ENCODE data around the gene APBB2.

Gene APBB2

DNA sequence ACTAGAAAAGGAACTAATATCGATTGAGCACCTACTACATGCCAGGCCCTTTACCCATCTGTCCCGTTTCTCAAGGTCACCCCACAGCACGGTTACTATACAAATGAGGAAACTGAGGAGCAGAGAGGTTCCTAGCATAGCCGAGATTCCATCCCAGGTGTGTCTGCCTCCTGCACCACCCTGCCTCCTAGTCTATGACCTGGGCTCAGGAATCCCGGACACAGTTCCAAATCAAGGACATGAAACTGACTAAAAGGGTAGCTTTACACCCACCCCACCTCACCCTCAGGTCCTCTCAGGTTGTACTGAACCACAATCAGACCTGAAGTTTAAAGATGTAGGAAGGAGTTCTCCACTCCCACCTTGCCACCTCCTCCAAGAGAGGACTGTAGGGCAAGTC, 55.6 kb downstream of the APBB2 start:
- no peak for FAIRE-seq
- DNase-seq (ENCODE audit: insufficient read length, low spot score) = no peak
- TF ChIP-seq, protein P1, sequence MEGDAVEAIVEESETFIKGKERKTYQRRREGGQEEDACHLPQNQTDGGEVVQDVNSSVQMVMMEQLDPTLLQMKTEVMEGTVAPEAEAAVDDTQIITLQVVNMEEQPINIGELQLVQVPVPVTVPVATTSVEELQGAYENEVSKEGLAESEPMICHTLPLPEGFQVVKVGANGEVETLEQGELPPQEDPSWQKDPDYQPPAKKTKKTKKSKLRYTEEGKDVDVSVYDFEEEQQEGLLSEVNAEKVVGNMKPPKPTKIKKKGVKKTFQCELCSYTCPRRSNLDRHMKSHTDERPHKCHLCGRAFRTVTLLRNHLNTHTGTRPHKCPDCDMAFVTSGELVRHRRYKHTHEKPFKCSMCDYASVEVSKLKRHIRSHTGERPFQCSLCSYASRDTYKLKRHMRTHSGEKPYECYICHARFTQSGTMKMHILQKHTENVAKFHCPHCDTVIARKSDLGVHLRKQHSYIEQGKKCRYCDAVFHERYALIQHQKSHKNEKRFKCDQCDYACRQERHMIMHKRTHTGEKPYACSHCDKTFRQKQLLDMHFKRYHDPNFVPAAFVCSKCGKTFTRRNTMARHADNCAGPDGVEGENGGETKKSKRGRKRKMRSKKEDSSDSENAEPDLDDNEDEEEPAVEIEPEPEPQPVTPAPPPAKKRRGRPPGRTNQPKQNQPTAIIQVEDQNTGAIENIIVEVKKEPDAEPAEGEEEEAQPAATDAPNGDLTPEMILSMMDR (IDR thresholded peaks at IDR 0.05; ENCODE audit: insufficient read depth, missing control alignments) = no peak

DNA sequence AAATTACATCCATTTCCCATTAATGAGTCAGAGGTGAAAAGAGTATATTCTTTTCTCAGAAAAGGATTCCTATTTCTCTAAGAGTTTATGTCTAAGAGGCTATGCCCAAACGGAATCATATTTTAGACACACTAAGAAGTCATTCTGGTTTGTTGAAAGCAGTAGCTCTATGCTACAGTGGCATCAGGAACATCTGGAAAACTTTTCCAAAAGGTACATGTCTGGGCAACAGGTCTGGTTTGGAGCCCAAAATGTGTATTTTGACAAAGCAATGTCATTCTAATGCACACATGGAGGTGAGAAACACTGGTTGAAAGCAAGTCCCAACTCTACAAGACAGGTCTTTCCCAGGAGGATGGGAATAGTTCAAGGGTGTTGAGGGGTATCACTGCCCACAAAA, 56.1 kb downstream of the APBB2 start:
- TF ChIP-seq, protein P1 (IDR thresholded peaks at IDR 0.05; ENCODE audit: insufficient read depth, missing control alignments) = no peak
- DNase-seq (ENCODE audit: insufficient read length, low spot score) = no peak
- no peak for FAIRE-seq

DNA sequence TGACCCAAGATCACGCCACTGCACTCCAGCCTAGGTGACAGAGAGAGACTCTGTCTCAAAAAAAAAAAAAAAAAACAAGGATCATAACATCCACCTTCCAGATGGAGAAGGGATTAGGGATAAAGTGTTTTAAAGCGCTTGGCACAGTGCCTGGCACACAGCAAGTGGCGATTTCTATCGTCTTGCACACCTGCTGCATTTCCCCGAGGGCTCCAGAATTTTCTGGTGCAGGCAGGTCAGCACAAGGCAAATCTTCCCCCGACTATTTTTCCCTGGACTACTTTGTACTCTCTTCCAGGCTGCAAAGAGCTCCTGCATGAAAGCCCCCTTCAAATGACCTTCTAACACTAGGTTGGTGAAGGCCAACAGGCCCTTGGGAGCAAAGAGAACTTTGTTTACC, 57.3 kb downstream of the APBB2 start:
- TF ChIP-seq, protein P1 (IDR thresholded peaks at IDR 0.05; ENCODE audit: insufficient read depth, missing control alignments) = no peak
- no peak for DNase-seq (ENCODE audit: insufficient read length, low spot score)
- no peak for FAIRE-seq

DNA sequence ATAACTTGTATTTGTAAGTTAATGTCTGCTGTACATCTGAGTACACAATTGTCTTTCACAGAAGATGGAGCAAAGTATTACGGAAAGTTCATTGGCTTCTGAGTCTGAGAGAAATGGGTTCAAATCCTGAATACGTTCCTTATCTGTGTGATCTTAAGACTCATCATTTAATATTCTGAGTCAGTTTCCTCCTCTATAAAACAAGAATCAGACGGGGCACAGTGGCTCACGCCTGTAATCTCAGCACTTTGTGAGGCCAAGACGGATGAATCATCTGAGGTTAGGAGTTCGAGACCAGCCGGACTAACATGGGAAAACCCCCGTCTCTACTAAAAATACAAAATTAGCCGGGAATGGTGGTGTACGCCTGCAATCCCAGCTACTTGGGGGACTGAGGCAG, 57.8 kb downstream of the APBB2 start:
- TF ChIP-seq, protein P1 (IDR thresholded peaks at IDR 0.05; ENCODE audit: insufficient read depth, missing control alignments) = no peak
- FAIRE-seq (no peak), DNase-seq (ENCODE audit: insufficient read length, low spot score) (no peak)

DNA sequence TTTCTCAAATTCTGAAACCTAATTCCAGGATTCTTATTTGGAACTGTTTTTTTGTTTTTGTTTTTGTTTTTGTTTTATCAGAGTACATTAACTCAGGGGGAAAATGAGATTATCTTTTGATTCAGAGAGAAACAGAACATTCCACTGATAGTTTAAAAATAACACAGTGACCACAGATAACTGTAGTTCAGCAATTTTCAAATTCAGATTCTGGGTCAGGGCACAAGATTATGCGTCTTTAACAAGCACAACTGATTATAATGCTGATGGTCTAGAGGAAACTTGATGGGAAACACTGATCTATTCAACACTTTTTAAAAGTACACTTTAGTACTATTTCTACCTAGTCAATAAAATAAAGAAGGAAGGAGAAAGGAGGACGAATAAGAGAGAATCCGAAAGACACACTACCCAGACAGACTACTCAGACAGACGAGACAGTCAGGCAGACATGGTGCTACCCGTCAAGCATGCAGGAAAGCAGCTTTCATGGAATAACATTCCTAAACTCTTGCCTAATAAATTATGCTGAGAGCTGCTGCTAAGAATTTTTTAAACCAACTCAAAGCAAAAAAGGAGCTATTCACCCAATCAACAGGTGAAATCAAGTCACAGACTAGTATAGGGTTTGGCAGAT, 59.0 kb downstream of the APBB2 start:
- no peak for FAIRE-seq
- TF ChIP-seq, protein P1 (IDR thresholded peaks at IDR 0.05; ENCODE audit: insufficient read depth, missing control alignments) = no peak
- no peak for DNase-seq (ENCODE audit: insufficient read length, low spot score)

DNA sequence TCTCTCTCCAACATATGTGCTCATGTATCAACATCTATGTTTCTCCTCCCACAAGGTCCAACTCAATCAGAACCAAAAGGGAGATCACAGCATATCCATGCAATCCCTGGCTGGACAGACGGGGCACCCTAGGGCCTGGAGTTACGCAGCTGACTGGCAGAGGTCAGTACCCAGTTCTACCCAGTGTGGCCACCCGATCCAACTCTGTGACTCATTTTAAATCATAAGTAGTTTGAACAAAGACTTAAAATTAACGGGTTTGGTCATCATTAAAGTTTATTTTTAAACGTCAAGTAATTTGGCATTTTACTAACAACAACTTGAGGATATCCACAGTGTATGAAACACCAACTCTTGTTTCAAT, 59.5 kb downstream of the APBB2 start:
- TF ChIP-seq, protein P1 (IDR thresholded peaks at IDR 0.05; ENCODE audit: insufficient read depth, missing control alignments) = no peak
- FAIRE-seq = no peak
- DNase-seq (ENCODE audit: insufficient read length, low spot score) = no peak

DNA sequence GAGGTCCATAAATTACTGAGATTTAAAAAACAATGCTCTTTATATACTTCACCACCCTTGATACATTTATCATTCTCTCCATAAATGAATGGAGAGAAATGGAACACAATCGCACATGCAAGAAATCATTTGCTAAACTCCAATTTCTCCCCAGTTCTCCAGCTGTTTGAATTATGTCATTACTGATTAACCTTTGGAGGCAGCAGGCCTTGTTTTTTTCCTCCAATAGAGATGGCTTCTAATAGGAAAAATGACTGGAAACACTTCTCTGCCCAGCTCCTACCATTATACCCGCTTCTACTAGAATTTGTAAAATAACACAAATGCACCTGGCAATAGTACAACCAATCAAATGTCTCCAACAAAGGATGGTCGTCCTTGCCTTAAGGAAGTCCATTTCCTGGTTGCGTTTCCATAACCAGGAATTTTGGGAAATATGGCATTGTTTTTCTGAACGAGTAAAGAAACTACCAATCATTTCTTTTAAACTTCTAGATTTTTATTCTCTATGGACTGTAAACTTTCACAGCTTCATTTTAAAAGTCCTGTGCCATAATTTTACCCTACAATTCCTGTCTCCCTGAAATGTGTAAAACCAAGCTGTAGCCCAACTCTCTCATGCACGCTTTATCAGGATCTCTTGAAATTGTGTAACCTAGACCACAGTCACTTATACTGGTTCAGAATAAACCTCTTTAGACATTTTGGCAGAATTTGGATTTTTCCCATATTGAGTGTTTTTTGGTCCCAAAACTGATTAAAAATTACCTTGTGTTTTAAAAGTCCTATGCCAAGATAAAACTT, 60.1 kb downstream of the APBB2 start:
- TF ChIP-seq, protein P1 (IDR thresholded peaks at IDR 0.05; ENCODE audit: insufficient read depth, missing control alignments) = no peak
- DNase-seq (ENCODE audit: insufficient read length, low spot score) (no peak), FAIRE-seq (no peak)

Data from D721Med (cell line).